Cerebellar nuclear complex (tissue), 1 donor: Measurements from ENCODE around the gene ZNF467.

Experiments
- DNase-seq, 2 experiments: peaks; one replicate each; lab custom pipeline; 2025; lab: John Stamatoyannopoulos, UW

Gene ZNF467

GRCh38 chr7:149785402-149785801 is 12.0 kb upstream of the ZNF467 start:
- DNase-seq = no peak

GRCh38 chr7:149784251-149784608 is 10.8 kb upstream of the ZNF467 start:
- DNase-seq = no peak

- DNase-seq = no peak
Observed at GRCh38 chr7:149783386-149784250, 10.2 kb upstream of the ZNF467 start.

- no peak for DNase-seq
Observed at GRCh38 chr7:149782682-149783345, 9.4 kb upstream of the ZNF467 start.

GRCh38 chr7:149781921-149782320 is 8.5 kb upstream of the ZNF467 start:
- DNase-seq = no peak

GRCh38 chr7:149780636-149781419 is 7.4 kb upstream of the ZNF467 start:
- no peak for DNase-seq

- no peak for DNase-seq
Observed at GRCh38 chr7:149780056-149780455, 6.7 kb upstream of the ZNF467 start.

- DNase-seq = no peak
Observed at GRCh38 chr7:149779502-149779805, 6.1 kb upstream of the ZNF467 start.

- DNase-seq = no peak
Observed at GRCh38 chr7:149778696-149779501, 5.5 kb upstream of the ZNF467 start.

GRCh38 chr7:149778327-149778637 is 4.9 kb upstream of the ZNF467 start:
- no peak for DNase-seq

GRCh38 chr7:149777551-149778326 is 4.4 kb upstream of the ZNF467 start:
- DNase-seq = no peak

GRCh38 chr7:149776848-149777407 is 3.5 kb upstream of the ZNF467 start:
- no peak for DNase-seq

GRCh38 chr7:149776289-149776688 is 2.9 kb upstream of the ZNF467 start:
- DNase-seq = no peak

GRCh38 chr7:149775176-149775556 is 1.8 kb upstream of the ZNF467 start:
- DNase-seq = no peak

- no peak for DNase-seq
Observed at GRCh38 chr7:149774237-149775175, 1.1 kb upstream of the ZNF467 start.

- DNase-seq = no peak
Observed at GRCh38 chr7:149772956-149773434, 393 bp downstream of the ZNF467 start.

GRCh38 chr7:149772241-149772955 is 990 bp downstream of the ZNF467 start:
- DNase-seq = no peak

GRCh38 chr7:149771720-149772240 is 1.6 kb downstream of the ZNF467 start:
- DNase-seq = no peak
